ENCODE measurements around the gene CDH13.

The CDH13 gene

DNA sequence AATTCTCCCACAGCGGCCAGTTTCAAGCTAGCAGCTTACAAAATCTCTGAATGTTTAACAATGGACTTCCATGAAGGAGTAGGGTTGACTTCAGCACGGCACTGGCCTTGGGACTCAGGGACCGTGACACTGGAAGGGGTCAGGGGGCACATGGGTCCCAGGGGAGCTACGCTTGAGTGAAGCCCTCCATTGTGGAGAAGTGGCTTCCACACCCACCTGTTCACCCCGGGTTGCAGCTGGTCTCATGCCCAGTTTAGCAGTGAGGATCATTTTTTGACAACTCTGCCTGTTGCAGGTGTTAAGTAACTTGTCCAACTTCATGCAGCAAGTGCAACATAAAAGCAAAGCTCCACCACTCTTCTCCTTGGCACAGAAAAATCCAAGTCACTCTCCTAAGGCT, 510.2 kb downstream of the CDH13 start:
- Histone ChIP-seq H3K27me3 (ENCODE audit: insufficient read depth, poor library complexity, severe bottlenecking) (no peaks in the 10 kb centered on the region), H3K36me3 (ENCODE audit: low read depth) (no peaks in the 10 kb centered on the region), H3K9me3 (ENCODE audit: severe bottlenecking) (no peaks in the 10 kb centered on the region), H3K27ac (ENCODE audit: poor library complexity, severe bottlenecking) (peak overlapping the region; percentile 49), H3K4me1 (ENCODE audit: insufficient read depth, poor library complexity, severe bottlenecking) (peaks cover 4% of the 10 kb centered on the region), H3K4me3 (ENCODE audit: severe bottlenecking) (peak overlapping the region; percentile 16)
- DNase-seq (ENCODE audit: low spot score): no peak
- TF ChIP-seq, protein P1, sequence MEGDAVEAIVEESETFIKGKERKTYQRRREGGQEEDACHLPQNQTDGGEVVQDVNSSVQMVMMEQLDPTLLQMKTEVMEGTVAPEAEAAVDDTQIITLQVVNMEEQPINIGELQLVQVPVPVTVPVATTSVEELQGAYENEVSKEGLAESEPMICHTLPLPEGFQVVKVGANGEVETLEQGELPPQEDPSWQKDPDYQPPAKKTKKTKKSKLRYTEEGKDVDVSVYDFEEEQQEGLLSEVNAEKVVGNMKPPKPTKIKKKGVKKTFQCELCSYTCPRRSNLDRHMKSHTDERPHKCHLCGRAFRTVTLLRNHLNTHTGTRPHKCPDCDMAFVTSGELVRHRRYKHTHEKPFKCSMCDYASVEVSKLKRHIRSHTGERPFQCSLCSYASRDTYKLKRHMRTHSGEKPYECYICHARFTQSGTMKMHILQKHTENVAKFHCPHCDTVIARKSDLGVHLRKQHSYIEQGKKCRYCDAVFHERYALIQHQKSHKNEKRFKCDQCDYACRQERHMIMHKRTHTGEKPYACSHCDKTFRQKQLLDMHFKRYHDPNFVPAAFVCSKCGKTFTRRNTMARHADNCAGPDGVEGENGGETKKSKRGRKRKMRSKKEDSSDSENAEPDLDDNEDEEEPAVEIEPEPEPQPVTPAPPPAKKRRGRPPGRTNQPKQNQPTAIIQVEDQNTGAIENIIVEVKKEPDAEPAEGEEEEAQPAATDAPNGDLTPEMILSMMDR (IDR thresholded peaks at IDR 0.05; ENCODE audit: poor library complexity, severe bottlenecking): no peak
- peak; percentile 53 for ATAC-seq (ENCODE audit: low read depth)

GRCh38 chr16:83137326-83137781, 510.6 kb downstream of the CDH13 start:
- no peaks in the 10 kb centered on the region for H3K9me3 ChIP-seq (ENCODE audit: severe bottlenecking)
- TF ChIP-seq, protein P1 (IDR thresholded peaks at IDR 0.05; ENCODE audit: poor library complexity, severe bottlenecking): no peak
- H3K36me3 ChIP-seq (ENCODE audit: low read depth): no peaks in the 10 kb centered on the region
- peaks cover 4% of the 10 kb centered on the region for H3K4me1 ChIP-seq (ENCODE audit: insufficient read depth, poor library complexity, severe bottlenecking)
- ATAC-seq (ENCODE audit: low read depth): peak; percentile 81
- H3K4me3 ChIP-seq (ENCODE audit: severe bottlenecking): peak overlapping the region; percentile 16
- DNase-seq (ENCODE audit: low spot score): no peak
- peak overlapping the region; percentile 49 for H3K27ac ChIP-seq (ENCODE audit: poor library complexity, severe bottlenecking)
- no peaks in the 10 kb centered on the region for H3K27me3 ChIP-seq (ENCODE audit: insufficient read depth, poor library complexity, severe bottlenecking)

DNA sequence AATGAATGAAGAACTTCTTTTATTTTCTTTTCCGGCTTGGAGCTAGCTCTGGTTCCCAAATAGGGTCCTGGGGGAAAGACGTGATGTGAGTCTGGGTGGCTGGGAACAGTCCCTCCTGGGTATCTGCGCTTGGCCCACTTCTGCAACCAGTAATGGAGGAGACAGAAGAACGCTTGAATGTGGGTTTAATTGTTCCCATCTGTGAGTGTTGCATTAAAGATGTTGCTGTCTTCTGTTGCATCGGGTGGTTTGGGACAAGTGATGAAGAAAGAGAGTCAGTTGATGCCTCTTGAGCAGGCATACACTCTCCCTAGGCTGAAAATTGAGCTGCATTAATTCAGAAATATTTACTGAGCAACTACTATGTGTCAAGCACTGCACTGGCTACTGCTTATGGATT, 511.1 kb downstream of the CDH13 start:
- H3K4me3 ChIP-seq (ENCODE audit: severe bottlenecking): no peak overlapping the region
- no peaks in the 10 kb centered on the region for H3K36me3 ChIP-seq (ENCODE audit: low read depth)
- ATAC-seq (ENCODE audit: low read depth) (no peak), DNase-seq (ENCODE audit: low spot score) (no peak)
- H3K9me3 ChIP-seq (ENCODE audit: severe bottlenecking): no peaks in the 10 kb centered on the region
- peak overlapping the region; percentile 49 for H3K27ac ChIP-seq (ENCODE audit: poor library complexity, severe bottlenecking)
- H3K27me3 ChIP-seq (ENCODE audit: insufficient read depth, poor library complexity, severe bottlenecking): no peaks in the 10 kb centered on the region
- peaks cover 4% of the 10 kb centered on the region for H3K4me1 ChIP-seq (ENCODE audit: insufficient read depth, poor library complexity, severe bottlenecking)
- TF ChIP-seq, protein P1 (IDR thresholded peaks at IDR 0.05; ENCODE audit: poor library complexity, severe bottlenecking): no peak

- Histone ChIP-seq H3K4me1 (ENCODE audit: insufficient read depth, poor library complexity, severe bottlenecking) (peaks cover 5% of the 10 kb centered on the region), H3K36me3 (ENCODE audit: low read depth) (no peaks in the 10 kb centered on the region), H3K4me3 (ENCODE audit: severe bottlenecking) (no peak overlapping the region), H3K9me3 (ENCODE audit: severe bottlenecking) (no peaks in the 10 kb centered on the region), H3K27me3 (ENCODE audit: insufficient read depth, poor library complexity, severe bottlenecking) (no peaks in the 10 kb centered on the region), H3K27ac (ENCODE audit: poor library complexity, severe bottlenecking) (no peak overlapping the region)
- no peak for ATAC-seq (ENCODE audit: low read depth)
- TF ChIP-seq, protein P1 (IDR thresholded peaks at IDR 0.05; ENCODE audit: poor library complexity, severe bottlenecking): no peak
- DNase-seq (ENCODE audit: low spot score): no peak
Observed at GRCh38 chr16:83138512-83138911, 511.7 kb downstream of the CDH13 start.

DNA sequence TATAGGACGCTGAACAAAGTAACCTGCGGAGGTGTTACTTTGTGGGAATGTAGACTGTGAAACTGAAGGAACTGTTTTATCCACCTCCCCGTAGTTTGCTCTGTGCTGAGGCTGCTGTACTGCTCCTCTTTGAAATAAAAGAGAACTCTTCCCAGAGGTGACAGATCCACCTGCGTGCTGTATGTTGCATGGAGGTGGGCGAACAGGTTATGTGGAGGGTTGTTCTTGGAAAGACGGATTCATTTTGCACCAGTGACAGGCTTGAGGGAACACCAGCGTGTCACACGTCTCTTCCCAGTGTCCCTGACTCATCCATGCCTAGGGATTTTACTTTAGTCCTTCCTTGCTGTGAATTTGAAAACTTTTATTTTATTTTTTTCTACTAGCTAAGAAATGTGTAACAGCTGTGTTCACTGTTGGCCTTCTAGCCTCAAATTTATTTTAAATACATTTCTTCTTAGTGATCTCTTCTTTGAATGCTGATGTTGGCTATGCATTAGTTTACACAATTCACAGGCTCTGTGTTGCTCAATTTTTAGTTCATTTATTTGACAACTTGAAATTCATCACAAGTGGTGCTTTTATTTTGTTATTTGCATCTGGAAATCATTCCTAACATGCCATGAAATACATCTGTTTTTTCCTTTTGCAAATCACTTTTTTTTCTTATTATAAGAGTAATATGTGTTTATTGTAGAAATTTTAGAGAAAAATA, 512.4 kb downstream of the CDH13 start:
- H3K27me3 ChIP-seq (ENCODE audit: insufficient read depth, poor library complexity, severe bottlenecking): no peaks in the 10 kb centered on the region
- H3K4me1 ChIP-seq (ENCODE audit: insufficient read depth, poor library complexity, severe bottlenecking): peaks cover 8% of the 10 kb centered on the region
- no peaks in the 10 kb centered on the region for H3K9me3 ChIP-seq (ENCODE audit: severe bottlenecking)
- no peak for ATAC-seq (ENCODE audit: low read depth)
- DNase-seq (ENCODE audit: low spot score): no peak
- H3K36me3 ChIP-seq (ENCODE audit: low read depth): no peaks in the 10 kb centered on the region
- no peak overlapping the region for H3K27ac ChIP-seq (ENCODE audit: poor library complexity, severe bottlenecking)
- TF ChIP-seq, protein P1 (IDR thresholded peaks at IDR 0.05; ENCODE audit: poor library complexity, severe bottlenecking): no peak
- H3K4me3 ChIP-seq (ENCODE audit: severe bottlenecking): no peak overlapping the region

Measured in RWPE2 (cell line).